NCI-H187 treated with DMSO at 0.1 percent for 48 hours (cell line): ENCODE measurements around the gene RIOK3.

ENCODE experiments used
- DNase-seq: peaks from one replicate; lab custom pipeline; 2025; lab: John Stamatoyannopoulos, UW

Gene RIOK3

GRCh38 chr18:23528580-23529472 is 75.7 kb downstream of the RIOK3 start:
- no peak for DNase-seq

- no peak for DNase-seq
These were observed 76.5 kb downstream of the RIOK3 start for GRCh38 chr18:23529604-23530003.

GRCh38 chr18:23530195-23530594 is 77.1 kb downstream of the RIOK3 start:
- no peak for DNase-seq

- no peak for DNase-seq
These were observed 78.8 kb downstream of the RIOK3 start for GRCh38 chr18:23531912-23532311.
